Transverse colon (tissue), 4 donors: ENCODE data around the gene OTOF.

ENCODE experiments used
- CTCF ChIP-seq, 5 experiments: fragments of 200-600 bp in 3 of 5; fragments of 450-650 bp in 2 of 5; sonication (generic) in 3 of 5; IDR thresholded peaks; 1 replicate in 2 of 5; 2 replicates in 3 of 5; pipeline ENCODE4 v1.5.1; 2016 to 2017; ENCODE audit warnings: antibody characterized with exemption in 5 of 5, inconsistent platforms in 3 of 5, mild to moderate bottlenecking in 2 of 5, moderate library complexity in 1 of 5
- POLR2A ChIP-seq: fragments of 450-650 bp; IDR thresholded peaks from one replicate; pipeline ENCODE4 v1.6.1; 2016; ENCODE audit warnings: antibody characterized with exemption, mild to moderate bottlenecking, moderate library complexity
- POLR2AphosphoS5 ChIP-seq, 3 donors: sonication (generic); formaldehyde crosslinking; IDR thresholded peaks; one replicate each; pipeline ENCODE4 v1.6.1; 2016; ENCODE audit warnings: antibody characterized with exemption in 3 of 3

GRCh38 chr2:26438926-26439325, 39.0 kb downstream of the OTOF start:
- TF ChIP-seq CTCF (IDR thresholded peaks at IDR 0.05) (no peak), POLR2AphosphoS5 (IDR thresholded peaks at IDR 0.05) (no peak), POLR2A (no peak)
